Right lobe of liver (tissue), 4 donors: ENCODE results near the gene TMEM132D.

Source experiments
- CTCF ChIP-seq, 4 donors: fragments of 200-600 bp in 3 of 4; fragments of 450-650 bp in 1 of 4; IDR thresholded peaks; one replicate each; pipeline versions ENCODE4 v1.5.1 to v1.8.0; 2016 to 2022; ENCODE audit warnings: antibody characterized with exemption in 4 of 4, mild to moderate bottlenecking in 2 of 4
- POLR2A ChIP-seq: fragments of 450-650 bp; IDR thresholded peaks from one replicate; pipeline ENCODE4 v1.6.1; 2017; ENCODE audit warnings: antibody characterized with exemption, mild to moderate bottlenecking
- donor health status: DM: no; HTN: no; CAD: no.
- donor health status: DM: no; HTN: no; CAD: no.
- donor health status: DM: no; HTN: yes; CAD: no.

DNA sequence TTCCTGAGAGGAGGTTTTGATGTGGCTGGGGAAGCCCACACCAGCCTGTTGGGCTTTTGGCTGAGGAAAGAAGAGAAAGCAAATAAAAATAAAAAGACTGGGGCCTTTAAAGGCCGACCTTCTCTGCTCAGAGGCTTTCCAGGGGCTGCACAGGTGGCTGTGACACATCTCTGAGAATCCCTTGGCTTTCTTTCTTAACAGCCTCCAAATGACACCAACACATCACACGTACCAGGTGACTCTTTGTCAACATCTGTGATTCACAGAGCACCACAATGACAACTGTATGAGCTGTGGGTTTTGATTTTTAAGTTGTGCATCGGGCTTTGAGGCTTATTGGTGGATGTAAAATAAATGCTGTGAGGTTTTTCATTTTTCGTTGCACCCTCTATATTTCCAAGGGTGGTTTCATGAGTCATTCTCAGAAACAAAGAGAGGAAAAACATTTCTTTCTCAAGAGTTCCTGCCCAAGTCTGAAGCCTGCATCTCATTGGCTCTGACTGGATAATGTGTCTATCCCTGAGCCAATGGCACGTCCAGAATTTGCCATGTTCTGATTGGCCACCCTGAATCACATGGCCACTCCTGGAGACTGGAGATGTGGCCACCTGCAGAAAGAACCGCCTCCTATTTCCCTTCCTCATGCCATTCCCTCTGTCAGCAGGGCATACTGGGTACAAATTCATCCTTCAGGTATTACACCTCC lies 701.6 kb downstream of the TMEM132D start:
- TF ChIP-seq CTCF (IDR thresholded peaks at IDR 0.05) = no peak
- TF ChIP-seq POLR2A = no peak
